ENCODE results near the gene SLC25A33.
"Not testable (repeated sequence)": the region's sequence is repeated elsewhere in the genome, so short reads cannot be mapped to it uniquely, and the experiment has no call there.

DNA sequence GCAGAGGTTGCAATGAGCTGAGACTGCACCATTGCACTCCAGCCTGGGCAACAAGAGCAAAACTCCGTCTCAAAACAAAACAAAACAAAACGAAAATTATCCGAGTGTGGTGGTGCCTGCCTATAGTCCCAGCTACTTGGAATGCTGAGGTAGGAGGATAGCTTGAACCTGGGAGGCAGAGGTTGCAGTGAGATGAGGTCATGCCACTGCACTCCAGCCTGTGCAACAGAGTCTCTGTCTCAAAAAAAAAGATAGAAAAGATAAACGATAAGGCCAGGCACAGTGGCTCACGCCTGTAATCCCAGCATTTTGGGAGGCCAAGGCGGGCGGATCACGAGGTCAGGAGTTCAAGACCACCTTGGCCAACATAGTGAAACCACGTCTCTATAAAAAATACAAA is 23.7 kb upstream of the SLC25A33 start:
- TF ChIP-seq, protein P1, sequence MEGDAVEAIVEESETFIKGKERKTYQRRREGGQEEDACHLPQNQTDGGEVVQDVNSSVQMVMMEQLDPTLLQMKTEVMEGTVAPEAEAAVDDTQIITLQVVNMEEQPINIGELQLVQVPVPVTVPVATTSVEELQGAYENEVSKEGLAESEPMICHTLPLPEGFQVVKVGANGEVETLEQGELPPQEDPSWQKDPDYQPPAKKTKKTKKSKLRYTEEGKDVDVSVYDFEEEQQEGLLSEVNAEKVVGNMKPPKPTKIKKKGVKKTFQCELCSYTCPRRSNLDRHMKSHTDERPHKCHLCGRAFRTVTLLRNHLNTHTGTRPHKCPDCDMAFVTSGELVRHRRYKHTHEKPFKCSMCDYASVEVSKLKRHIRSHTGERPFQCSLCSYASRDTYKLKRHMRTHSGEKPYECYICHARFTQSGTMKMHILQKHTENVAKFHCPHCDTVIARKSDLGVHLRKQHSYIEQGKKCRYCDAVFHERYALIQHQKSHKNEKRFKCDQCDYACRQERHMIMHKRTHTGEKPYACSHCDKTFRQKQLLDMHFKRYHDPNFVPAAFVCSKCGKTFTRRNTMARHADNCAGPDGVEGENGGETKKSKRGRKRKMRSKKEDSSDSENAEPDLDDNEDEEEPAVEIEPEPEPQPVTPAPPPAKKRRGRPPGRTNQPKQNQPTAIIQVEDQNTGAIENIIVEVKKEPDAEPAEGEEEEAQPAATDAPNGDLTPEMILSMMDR (IDR thresholded peaks at IDR 0.05; ENCODE audit: borderline replicate concordance, extremely low read depth, low read length, poor library complexity, severe bottlenecking) = not testable (repeated sequence)
- TF ChIP-seq EZH2 (IDR thresholded peaks at IDR 0.05; ENCODE audit: borderline replicate concordance, low read depth, low read length, severe bottlenecking) = not testable (repeated sequence)

Measured in DND-41 (cell line).